ENCODE results near the gene DZIP1L. TPM values are rescaled to one million over a fixed set of nuclear protein-coding genes. Genes with fewer than 3 reads are reported as not detected.
"Not testable (repeated sequence)": the region's sequence is repeated elsewhere in the genome, so short reads cannot be mapped to it uniquely, and the experiment has no call there.

DZIP1L gene
- total RNA-seq, 1 experiment from 2014 or later, result 11.1 TPM

DNA sequence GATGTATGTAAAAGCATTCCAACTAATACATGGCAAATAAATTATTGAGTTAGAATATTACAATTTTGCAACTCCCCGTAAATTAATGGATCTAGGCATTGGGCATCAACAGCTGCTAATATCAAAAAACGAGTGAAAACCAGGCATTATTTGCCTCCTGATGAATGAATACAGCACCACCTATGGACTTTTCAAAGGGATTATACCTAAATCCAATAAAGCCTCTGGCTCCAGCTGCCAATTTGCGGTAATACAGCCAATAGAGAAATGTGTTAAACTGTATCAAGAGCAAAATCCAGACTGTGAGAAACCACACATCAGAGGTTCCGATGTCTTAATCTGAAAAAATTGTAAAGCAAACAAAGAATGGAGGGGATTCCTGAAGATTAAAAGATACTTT is 33.1 kb upstream of the DZIP1L start:
- ChIA-PET POLR2A (no interaction called here), CTCF (no interaction called here)
- Histone ChIP-seq H3K27ac (ENCODE audit: low read length) (no peak overlapping the region), H3K4me1 (ENCODE audit: control insufficient read depth, insufficient read depth, low read length) (no peaks in the 10 kb centered on the region), H3K4me3 (ENCODE audit: low read depth in 2 of 2, low read length in 2 of 2) (no peak overlapping the region), H3K36me3 (ENCODE audit: control insufficient read depth, insufficient read depth, low read length) (no peaks in the 10 kb centered on the region), H3K9me3 (ENCODE audit: control insufficient read depth, insufficient read depth, low read depth, low read length) (no peaks in the 10 kb centered on the region), H3K27me3 (ENCODE audit: control insufficient read depth, insufficient read depth, low read length) (no peaks in the 10 kb centered on the region; the same call in 1 of the 2 replicates)
- no peak for DNase-seq (ENCODE audit: low read depth, low spot score)
- intact Hi-C loops (cut with micrococcal nuclease; ENCODE audit: unreplicated experiment), result no loop called here
- TF ChIP-seq REST (IDR thresholded peaks at IDR 0.05; ENCODE audit: insufficient read depth in 1 of 2, low read depth in 2 of 2, low read length in 1 of 2) (no peak), POLR2AphosphoS5 (IDR thresholded peaks at IDR 0.05; ENCODE audit: low read depth, low read length) (no peak), CTCF (IDR thresholded peaks at IDR 0.05) (peak; percentile 42; the same call in 1 of the 2 replicates)
- in situ Hi-C loops (cut with HindIII; ENCODE audit: low pct_unique_long_range_greater_than_20kb, low sequenced_read_pairs), result no loop called here
- ATAC-seq, result no peak
- no TSS peak for BruUV-seq (replicated peaks)

DNA sequence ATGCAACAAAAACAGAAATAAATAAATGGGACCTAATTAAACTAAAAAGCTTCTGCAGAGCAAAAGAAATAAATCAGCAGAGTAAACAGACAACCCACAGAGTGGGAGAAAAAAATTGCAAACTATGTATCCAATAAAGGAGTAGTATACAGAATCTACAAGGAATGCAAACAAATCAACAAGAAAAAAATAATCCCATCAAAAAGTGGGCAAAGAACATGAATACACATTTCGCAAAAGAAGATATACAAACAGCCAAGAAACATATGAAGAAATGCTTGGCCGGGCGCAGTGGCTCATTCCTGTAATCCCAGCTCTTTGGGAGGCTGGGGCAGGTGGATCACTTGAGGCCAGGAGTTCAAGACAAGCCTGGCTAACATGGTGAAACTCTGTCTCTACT is 26.8 kb upstream of the DZIP1L start:
- CTCF ChIA-PET; H3K9me3 ChIP-seq (ENCODE audit: control insufficient read depth, insufficient read depth, low read depth, low read length); in situ Hi-C loops (cut with HindIII; ENCODE audit: low pct_unique_long_range_greater_than_20kb, low sequenced_read_pairs); ATAC-seq; H3K4me3 ChIP-seq (ENCODE audit: low read depth in 2 of 2, low read length in 2 of 2); DNase-seq (ENCODE audit: low read depth, low spot score); H3K27ac ChIP-seq (ENCODE audit: low read length); BruUV-seq (replicated peaks); intact Hi-C loops (cut with micrococcal nuclease; ENCODE audit: unreplicated experiment); H3K4me1 ChIP-seq (ENCODE audit: control insufficient read depth, insufficient read depth, low read length); H3K27me3 ChIP-seq (ENCODE audit: control insufficient read depth, insufficient read depth, low read length); H3K36me3 ChIP-seq (ENCODE audit: control insufficient read depth, insufficient read depth, low read length): not testable (repeated sequence)
- POLR2A ChIA-PET, result interaction anchor here (0.6 kb wide), 1 partner anchor 862 kb away, joined by 3 read pairs; no protein-coding TSS in a partner anchor

DNA sequence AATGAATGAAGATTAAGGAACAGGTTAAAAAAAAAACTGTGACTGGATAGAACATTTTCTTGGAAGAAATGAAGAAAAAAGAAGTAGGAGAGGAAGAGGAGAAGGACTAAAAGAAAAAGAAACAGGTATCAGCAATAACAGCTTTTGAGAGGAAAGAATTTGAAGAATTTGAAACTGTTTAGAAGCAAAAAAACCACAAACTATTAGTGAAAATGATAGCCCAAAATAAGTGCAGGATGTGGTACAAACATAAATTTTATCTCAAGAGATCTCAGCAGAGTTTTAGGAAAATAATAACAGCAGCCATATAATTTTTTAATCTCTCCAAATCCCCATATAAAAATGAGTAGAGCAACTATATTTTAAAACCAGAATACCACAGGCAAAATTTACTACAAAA is 25.5 kb upstream of the DZIP1L start:
- BruUV-seq (replicated peaks), result no TSS peak
- TF ChIP-seq REST (IDR thresholded peaks at IDR 0.05; ENCODE audit: insufficient read depth in 1 of 2, low read depth in 2 of 2, low read length in 1 of 2) (no peak), SIN3A (IDR thresholded peaks at IDR 0.05; ENCODE audit: borderline replicate concordance, insufficient read depth, low read depth, low read length) (no peak), CTCF (IDR thresholded peaks at IDR 0.05) (no peak), TCF7L2 (IDR thresholded peaks at IDR 0.05; ENCODE audit: low read depth, low read length) (no peak), POLR2AphosphoS5 (IDR thresholded peaks at IDR 0.05; ENCODE audit: low read depth, low read length) (no peak)
- Histone ChIP-seq H3K27ac (ENCODE audit: low read length) (no peak overlapping the region), H3K27me3 (ENCODE audit: control insufficient read depth, insufficient read depth, low read length) (peaks cover 7% of the 10 kb centered on the region), H3K9me3 (ENCODE audit: control insufficient read depth, insufficient read depth, low read depth, low read length) (no peaks in the 10 kb centered on the region), H3K36me3 (ENCODE audit: control insufficient read depth, insufficient read depth, low read length) (no peaks in the 10 kb centered on the region), H3K4me1 (ENCODE audit: control insufficient read depth, insufficient read depth, low read length) (no peaks in the 10 kb centered on the region), H3K4me3 (ENCODE audit: low read depth in 2 of 2, low read length in 2 of 2) (no peak overlapping the region)
- ChIA-PET POLR2A (no interaction called here), CTCF (no interaction called here)
- no peak for DNase-seq (ENCODE audit: low read depth, low spot score)
- no peak for ATAC-seq
- intact Hi-C loops (cut with micrococcal nuclease; ENCODE audit: unreplicated experiment) (no loop called here), in situ Hi-C loops (cut with HindIII; ENCODE audit: low pct_unique_long_range_greater_than_20kb, low sequenced_read_pairs) (no loop called here)

Measured in Panc1 (cell line).